Measurements from ENCODE around the gene TBX10.

Gene TBX10

DNA sequence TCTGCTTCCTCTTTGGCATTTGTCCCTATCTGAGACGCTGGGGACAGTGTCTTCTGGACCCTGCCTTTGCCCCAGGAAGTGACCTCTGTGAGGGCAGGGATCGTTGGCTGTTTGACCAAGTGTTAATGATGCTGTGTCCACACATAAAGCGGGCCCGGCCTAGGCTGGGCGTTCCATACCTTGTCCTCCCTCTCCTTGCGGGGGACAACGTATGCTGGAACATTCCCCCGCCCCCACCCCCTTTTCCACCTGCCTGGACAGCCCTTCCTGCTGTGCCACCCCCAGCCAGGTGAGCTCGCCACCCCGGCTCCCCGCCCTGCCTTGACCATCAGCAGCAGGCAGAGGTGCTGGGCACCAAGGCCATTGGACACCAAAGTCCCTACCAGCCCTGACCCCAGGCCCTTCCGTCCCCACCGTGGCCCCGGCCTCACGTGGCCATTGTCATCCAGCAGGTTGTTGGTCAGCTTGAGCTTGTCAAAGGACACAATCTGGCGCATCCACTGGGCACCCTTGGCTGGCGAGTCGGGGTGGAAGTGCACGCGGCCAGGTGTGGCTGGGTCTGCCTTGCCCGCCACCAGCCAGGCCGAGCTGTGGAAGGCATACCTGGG is 5.7 kb downstream of the TBX10 start:
- Mint-ChIP-seq H3K9me3 (no peaks in the 10 kb centered on the region), H3K27me3 (peaks cover 11% of the 10 kb centered on the region), H3K27ac (no peak overlapping the region), H3K4me3 (no peak overlapping the region), H3K4me1 (ENCODE audit: low read depth) (peaks cover 18% of the 10 kb centered on the region), H3K36me3 (ENCODE audit: low read depth) (no peaks in the 10 kb centered on the region)
- intact Hi-C loops (cut with micrococcal nuclease), result no loop called here

DNA sequence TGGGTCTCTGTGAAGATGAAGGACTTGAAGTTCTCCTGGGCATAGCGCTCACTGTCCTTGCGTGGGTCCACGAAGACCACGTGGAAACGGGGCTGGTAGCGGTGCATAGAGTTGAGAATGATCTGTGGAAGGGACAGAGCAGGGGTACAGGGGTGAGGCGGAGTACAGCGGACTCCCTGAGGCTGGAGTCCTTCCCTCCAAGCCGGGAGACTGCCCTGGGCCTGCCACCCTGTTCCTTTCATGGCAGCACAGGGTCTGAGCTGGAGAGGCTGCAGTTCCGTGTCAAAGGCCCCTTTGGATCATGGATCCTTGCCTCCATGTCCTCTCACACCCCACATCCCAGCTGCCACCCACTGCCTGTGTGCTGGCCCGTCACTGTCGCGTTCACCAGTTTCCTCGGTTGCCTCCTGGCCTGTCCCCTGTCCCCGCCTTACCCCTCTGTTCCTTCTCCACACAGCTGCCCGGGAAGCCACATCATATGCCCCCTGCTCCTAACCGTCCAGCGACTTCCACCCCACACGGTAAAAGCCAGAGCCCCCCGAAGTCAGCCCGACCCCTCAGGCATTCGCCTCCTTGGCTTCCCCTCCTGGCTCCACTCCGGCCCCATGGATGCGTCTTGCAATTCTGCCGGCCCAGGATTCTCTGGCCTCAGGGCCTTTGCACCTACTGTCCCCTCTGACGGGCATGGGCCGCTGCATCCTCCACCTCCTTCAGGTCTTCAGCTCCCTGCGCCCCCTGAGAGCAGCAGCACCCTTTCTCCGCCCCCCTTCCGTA is 6.4 kb downstream of the TBX10 start:
- intact Hi-C loops (cut with micrococcal nuclease), result no loop called here
- peaks cover 11% of the 10 kb centered on the region for H3K27me3 Mint-ChIP-seq
- H3K36me3 Mint-ChIP-seq (ENCODE audit: low read depth), result no peaks in the 10 kb centered on the region
- H3K4me3 Mint-ChIP-seq, result no peak overlapping the region
- no peaks in the 10 kb centered on the region for H3K9me3 Mint-ChIP-seq
- H3K27ac Mint-ChIP-seq, result no peak overlapping the region
- peaks cover 18% of the 10 kb centered on the region for H3K4me1 Mint-ChIP-seq (ENCODE audit: low read depth)

DNA sequence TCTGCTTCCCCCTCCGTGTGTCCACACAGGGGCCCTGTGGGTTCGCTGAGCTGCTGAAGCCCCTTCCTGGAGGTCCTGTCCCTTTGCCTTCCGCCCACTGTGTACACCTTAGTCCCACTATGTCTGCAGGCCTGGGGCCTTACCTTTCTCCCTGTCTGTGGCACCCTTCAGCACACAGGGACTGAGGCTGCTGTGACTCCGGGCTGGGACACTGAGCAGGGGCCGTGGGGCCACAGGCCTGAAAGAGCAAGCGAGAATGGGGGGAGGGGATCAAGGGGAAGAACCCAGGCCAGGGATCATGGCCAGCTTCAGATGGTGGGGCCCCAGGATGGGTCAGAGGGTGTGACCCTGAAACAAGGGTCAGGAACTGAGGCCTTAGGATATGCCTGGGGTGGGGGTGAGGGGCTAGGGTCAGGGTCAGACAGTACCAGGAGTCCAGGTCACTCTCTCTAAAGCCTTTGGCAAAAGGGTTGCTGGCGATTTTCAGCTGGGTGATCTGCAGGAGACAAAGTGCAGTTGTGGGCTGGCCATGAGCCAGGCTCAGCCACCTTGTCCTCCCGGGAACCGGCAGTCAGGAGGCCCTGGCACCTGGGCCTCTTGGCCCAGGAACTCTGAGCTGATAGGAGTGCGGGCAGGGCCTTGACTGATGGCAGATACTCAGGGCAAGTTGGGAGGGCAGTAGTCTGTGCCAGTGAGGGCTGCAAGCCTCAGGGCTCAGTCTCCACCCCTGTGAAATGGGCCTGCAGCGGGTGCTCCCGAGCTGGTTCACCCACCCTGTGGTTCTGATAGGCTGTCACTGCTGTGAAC is 7.2 kb downstream of the TBX10 start:
- Mint-ChIP-seq H3K27ac (peak overlapping the region; percentile 2), H3K4me3 (no peak overlapping the region), H3K27me3 (peaks cover 11% of the 10 kb centered on the region)

GRCh38 chr11:67631853-67632174 is 7.7 kb downstream of the TBX10 start:
- Mint-ChIP-seq H3K4me1 (ENCODE audit: low read depth) (peaks cover 15% of the 10 kb centered on the region), H3K9me3 (no peaks in the 10 kb centered on the region), H3K36me3 (ENCODE audit: low read depth) (peaks cover 5% of the 10 kb centered on the region), H3K27me3 (peaks cover 11% of the 10 kb centered on the region), H3K27ac (peak overlapping the region; percentile 2), H3K4me3 (no peak overlapping the region)
- intact Hi-C loops (cut with micrococcal nuclease), result no loop called here

More for the DNA sequence above, 7.2 kb downstream of the TBX10 start:
- H3K9me3 Mint-ChIP-seq, result no peaks in the 10 kb centered on the region
- H3K36me3 Mint-ChIP-seq (ENCODE audit: low read depth), result peaks cover 5% of the 10 kb centered on the region
- intact Hi-C loops (cut with micrococcal nuclease), result no loop called here
- H3K4me1 Mint-ChIP-seq (ENCODE audit: low read depth), result peaks cover 20% of the 10 kb centered on the region

DNA sequence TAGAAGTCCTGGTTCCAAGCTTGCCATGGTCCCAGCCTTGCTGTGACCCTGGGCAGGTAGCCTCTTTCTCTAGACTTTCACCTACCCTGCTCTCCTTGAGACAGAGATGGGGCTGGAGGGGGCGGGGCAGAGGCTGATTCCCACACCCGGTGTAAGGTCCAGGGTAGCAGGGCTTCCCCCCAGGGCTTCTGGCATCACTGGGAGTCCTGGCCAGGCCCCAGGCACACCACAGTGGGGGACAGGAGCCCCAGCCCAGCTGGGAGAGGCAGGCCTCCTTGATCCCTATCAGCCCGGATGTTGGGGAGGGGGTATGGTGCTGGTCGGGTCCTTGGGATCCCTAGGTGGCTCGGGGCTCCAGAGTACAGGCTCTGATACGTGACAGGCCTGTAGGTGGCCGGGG is 8.2 kb downstream of the TBX10 start:
- Mint-ChIP-seq H3K27ac (no peak overlapping the region), H3K27me3 (peaks cover 11% of the 10 kb centered on the region), H3K4me1 (ENCODE audit: low read depth) (peaks cover 13% of the 10 kb centered on the region), H3K36me3 (ENCODE audit: low read depth) (peaks cover 5% of the 10 kb centered on the region), H3K9me3 (no peaks in the 10 kb centered on the region), H3K4me3 (no peak overlapping the region)
- intact Hi-C loops (cut with micrococcal nuclease), result no loop called here

- Mint-ChIP-seq H3K4me3 (peak overlapping the region; percentile 84), H3K9me3 (no peaks in the 10 kb centered on the region), H3K36me3 (ENCODE audit: low read depth) (peaks cover 5% of the 10 kb centered on the region), H3K27me3 (peaks cover 11% of the 10 kb centered on the region), H3K4me1 (ENCODE audit: low read depth) (peaks cover 13% of the 10 kb centered on the region), H3K27ac (peak overlapping the region; percentile 92)
- intact Hi-C loops (cut with micrococcal nuclease), result no loop called here
These were observed 8.6 kb downstream of the TBX10 start for GRCh38 chr11:67630943-67631331.

DNA sequence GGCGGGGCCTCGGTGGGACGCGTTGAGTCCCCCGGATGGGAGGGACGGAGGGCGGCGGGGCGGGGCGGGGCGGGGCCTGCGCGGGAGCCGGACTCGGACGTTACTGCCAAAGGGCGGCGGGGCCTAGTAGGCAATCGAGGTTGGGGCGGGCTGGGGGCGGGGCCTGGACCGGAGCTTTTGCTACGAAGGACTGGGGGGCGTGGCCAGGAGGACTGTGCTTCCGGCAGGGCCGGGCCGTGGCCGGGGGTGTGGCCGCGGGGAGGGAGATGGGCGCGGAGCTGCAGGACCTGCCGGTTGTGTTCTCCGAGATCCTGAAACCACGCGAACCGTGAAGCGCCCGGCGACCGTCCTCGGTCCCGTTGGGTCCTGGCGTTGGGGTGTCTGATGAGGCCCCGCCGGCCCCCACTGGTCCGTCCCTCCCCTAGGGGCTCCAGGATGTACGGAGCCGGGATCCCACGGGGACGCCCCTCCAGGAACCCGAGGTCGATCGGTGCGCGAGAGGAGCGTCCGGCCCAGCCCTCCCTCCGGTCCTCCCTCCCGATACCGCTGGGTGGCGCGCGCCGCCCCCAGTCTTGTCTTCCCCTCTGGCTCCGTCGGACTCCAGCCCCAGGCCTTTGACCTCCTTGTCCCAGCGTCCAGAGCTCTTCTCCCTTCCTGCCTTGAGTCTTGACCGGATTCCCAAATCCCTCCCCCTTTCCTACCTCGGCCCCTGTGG is 9.2 kb downstream of the TBX10 start:
- peaks cover 11% of the 10 kb centered on the region for H3K27me3 Mint-ChIP-seq
- peak overlapping the region; percentile 92 for H3K27ac Mint-ChIP-seq
- no peaks in the 10 kb centered on the region for H3K9me3 Mint-ChIP-seq
- intact Hi-C loops (cut with micrococcal nuclease), result no loop called here
- peaks cover 13% of the 10 kb centered on the region for H3K4me1 Mint-ChIP-seq (ENCODE audit: low read depth)
- peak overlapping the region; percentile 84 for H3K4me3 Mint-ChIP-seq
- H3K36me3 Mint-ChIP-seq (ENCODE audit: low read depth), result peaks cover 5% of the 10 kb centered on the region

GRCh38 chr11:67629386-67630227 is 10.0 kb downstream of the TBX10 start, which contains the start of gene NUDT8:
Gene NUDT8, minus strand, starts transcription at chr11:67629937. Its CDS starts 26 bp downstream, at chr11:67629911.
- Mint-ChIP-seq H3K36me3 (ENCODE audit: low read depth) (peaks cover 5% of the 10 kb centered on the region), H3K4me1 (ENCODE audit: low read depth) (peaks cover 13% of the 10 kb centered on the region), H3K9me3 (no peaks in the 10 kb centered on the region), H3K27me3 (peaks cover 11% of the 10 kb centered on the region), H3K4me3 (peak within 1 kb of the TSS; percentile 84), H3K27ac (peak within 1 kb of the TSS; percentile 92)
- intact Hi-C loops (cut with micrococcal nuclease), result loop anchor here (1.0 kb wide), 1 partner anchor 30 kb away; no protein-coding TSS in a partner anchor

DNA sequence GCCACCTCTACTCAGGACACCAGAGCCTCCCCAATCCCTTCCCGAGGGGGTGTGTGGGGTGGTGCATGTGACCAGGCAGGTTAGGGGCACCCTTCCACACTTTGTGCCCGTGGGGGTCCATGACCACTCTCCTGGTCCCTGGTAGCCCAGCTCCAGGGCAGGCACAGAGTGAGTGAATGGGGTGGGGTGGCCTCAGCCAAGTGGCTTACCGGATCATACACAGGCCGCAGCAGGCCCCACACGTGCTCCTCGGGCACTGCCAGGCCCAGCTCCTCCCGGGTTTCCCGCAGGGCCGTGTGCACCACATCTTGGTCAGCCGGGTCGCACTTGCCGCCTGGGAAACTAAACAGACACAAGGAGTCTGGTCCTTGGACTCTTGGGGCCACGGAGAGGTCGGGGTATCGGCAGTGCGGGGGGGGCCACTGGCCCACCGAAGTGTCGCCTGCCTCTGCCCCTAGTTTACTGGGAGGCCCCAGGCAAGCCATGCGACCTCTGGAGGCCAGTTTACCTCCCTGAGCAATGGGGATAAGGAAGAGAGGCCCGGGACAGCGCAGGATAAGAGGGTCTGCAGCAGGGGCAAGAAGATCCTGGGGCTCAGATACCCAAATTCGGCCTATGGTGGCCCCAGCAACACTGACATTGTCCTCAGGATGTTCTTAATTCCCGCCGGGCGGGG is 10.7 kb downstream of the TBX10 start:
- peak overlapping the region; percentile 92 for H3K27ac Mint-ChIP-seq
- H3K4me3 Mint-ChIP-seq, result no peak overlapping the region
- intact Hi-C loops (cut with micrococcal nuclease), result loop anchor here (1.0 kb wide), 1 partner anchor 30 kb away; no protein-coding TSS in a partner anchor
- H3K9me3 Mint-ChIP-seq, result no peaks in the 10 kb centered on the region
- H3K36me3 Mint-ChIP-seq (ENCODE audit: low read depth), result peaks cover 5% of the 10 kb centered on the region
- H3K27me3 Mint-ChIP-seq, result peaks cover 11% of the 10 kb centered on the region
- H3K4me1 Mint-ChIP-seq (ENCODE audit: low read depth), result peaks cover 16% of the 10 kb centered on the region

DNA sequence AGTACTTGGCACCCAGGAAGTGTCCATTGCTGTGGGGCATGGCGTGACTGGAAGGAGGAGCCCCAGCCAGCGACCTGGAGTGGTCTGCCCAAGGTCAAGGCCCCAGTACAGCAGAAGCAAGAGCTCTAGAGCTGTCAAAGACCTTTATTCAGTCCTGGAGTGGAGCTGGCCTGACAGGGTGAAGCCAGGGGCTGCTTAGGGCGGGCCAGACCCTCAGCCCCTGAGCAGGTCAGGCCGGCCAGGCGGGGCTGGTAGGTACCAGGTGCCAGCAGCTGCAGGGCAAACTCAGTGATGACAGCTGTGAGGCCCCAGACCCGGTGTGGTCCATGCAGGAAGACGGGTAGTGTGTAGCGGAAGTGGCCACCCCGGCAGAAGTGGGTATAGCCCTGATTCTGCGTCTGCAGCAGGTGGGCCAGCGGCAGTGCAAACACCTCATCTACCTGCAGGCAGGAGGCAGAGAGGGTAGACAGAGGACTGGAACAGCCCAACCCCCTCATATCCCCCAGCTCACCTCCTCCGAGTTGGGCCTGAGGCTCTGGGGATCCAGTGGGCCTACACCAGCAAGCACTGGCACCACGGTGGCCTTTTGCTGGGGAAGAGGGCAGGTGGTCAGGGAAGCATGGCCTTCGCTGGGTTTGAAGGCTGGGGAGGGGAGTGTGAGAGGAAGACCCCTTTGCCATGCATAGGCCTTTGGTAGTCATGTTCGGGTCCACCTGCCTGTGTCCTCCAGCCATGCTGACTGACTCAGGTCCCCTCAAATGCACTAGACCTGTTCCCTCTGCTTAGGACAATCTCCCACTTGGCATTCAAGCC is 11.5 kb downstream of the TBX10 start:
- Mint-ChIP-seq H3K9me3 (no peaks in the 10 kb centered on the region), H3K36me3 (ENCODE audit: low read depth) (peaks cover 5% of the 10 kb centered on the region), H3K4me1 (ENCODE audit: low read depth) (peaks cover 18% of the 10 kb centered on the region), H3K27ac (no peak overlapping the region), H3K4me3 (no peak overlapping the region), H3K27me3 (peaks cover 5% of the 10 kb centered on the region)
- intact Hi-C loops (cut with micrococcal nuclease), result no loop called here

- H3K9me3 Mint-ChIP-seq, result no peaks in the 10 kb centered on the region
- peaks cover 5% of the 10 kb centered on the region for H3K27me3 Mint-ChIP-seq
- intact Hi-C loops (cut with micrococcal nuclease), result no loop called here
- H3K27ac Mint-ChIP-seq, result no peak overlapping the region
- H3K4me3 Mint-ChIP-seq, result no peak overlapping the region
- H3K36me3 Mint-ChIP-seq (ENCODE audit: low read depth), result peaks cover 5% of the 10 kb centered on the region
- H3K4me1 Mint-ChIP-seq (ENCODE audit: low read depth), result peaks cover 18% of the 10 kb centered on the region
These were observed 12.1 kb downstream of the TBX10 start for GRCh38 chr11:67627441-67627811.

GRCh38 chr11:67626970-67627369 is 12.6 kb downstream of the TBX10 start:
- Mint-ChIP-seq H3K9me3 (no peaks in the 10 kb centered on the region), H3K4me3 (no peak overlapping the region), H3K4me1 (ENCODE audit: low read depth) (peaks cover 18% of the 10 kb centered on the region), H3K27me3 (peaks cover 2% of the 10 kb centered on the region), H3K27ac (no peak overlapping the region), H3K36me3 (ENCODE audit: low read depth) (peaks cover 5% of the 10 kb centered on the region)
- intact Hi-C loops (cut with micrococcal nuclease), result no loop called here

Data from dendritic cell treated with granulocyte-macrophage colony-stimulating factor and Interleukin-4, amounts not matched to agents 40 ng/mL and 50 ng/mL, for 4 days (primary cell).